GM13977 (cell line): Measurements from ENCODE around the gene TRIO.
A peak's percentile ranks its signal among the peaks of the same experiment; 100 is the strongest.

Experiments
- DNase-seq: peaks from one replicate; pipeline ENCODE4 v3.0.0; 2012; ENCODE audit warnings: low spot score
- in situ Hi-C: fragments of 300-500 bp; cut with MboI; formaldehyde crosslinking; loops from one replicate; pipeline ENCODE4 v1.12.0; 2022; ENCODE audit warnings: low sequenced_read_pairs, low pct_unique_long_range_greater_than_20kb, mixed read lengths, inconsistent platforms; ENCODE audit not compliant: unreplicated experiment
- TF ChIP-seq, protein P1 (sequence below): IDR thresholded peaks from 2 replicates; pipeline ENCODE4 v1.5.1; 2012; ENCODE audit warnings: mild to moderate bottlenecking, control low read depth; ENCODE audit not compliant: insufficient read depth; ENCODE audit errors: extremely low read depth, missing control alignments

The TRIO gene

DNA sequence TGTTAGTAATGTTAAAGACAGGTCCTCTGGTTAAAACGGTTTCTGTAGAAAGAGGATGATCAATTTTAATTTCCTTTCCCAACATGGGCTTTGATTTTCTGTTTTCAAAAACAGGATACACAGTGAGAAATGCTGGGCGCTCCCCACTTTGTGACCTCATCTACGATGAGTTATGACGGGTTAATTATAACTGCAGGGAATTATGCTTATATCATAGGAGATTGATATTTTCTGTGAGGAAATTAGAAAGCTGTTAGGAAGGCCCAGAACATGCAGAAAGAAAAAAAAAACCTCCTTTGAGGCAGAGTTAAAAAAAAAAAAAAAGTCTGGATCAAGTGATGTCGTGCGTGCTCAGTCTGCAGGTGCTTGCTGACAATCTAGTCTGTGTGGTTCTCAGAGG is 261.6 kb downstream of the TRIO start:
- DNase-seq = no peak
- TF ChIP-seq, protein P1, sequence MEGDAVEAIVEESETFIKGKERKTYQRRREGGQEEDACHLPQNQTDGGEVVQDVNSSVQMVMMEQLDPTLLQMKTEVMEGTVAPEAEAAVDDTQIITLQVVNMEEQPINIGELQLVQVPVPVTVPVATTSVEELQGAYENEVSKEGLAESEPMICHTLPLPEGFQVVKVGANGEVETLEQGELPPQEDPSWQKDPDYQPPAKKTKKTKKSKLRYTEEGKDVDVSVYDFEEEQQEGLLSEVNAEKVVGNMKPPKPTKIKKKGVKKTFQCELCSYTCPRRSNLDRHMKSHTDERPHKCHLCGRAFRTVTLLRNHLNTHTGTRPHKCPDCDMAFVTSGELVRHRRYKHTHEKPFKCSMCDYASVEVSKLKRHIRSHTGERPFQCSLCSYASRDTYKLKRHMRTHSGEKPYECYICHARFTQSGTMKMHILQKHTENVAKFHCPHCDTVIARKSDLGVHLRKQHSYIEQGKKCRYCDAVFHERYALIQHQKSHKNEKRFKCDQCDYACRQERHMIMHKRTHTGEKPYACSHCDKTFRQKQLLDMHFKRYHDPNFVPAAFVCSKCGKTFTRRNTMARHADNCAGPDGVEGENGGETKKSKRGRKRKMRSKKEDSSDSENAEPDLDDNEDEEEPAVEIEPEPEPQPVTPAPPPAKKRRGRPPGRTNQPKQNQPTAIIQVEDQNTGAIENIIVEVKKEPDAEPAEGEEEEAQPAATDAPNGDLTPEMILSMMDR = no peak
- in situ Hi-C loops = no loop called here

DNA sequence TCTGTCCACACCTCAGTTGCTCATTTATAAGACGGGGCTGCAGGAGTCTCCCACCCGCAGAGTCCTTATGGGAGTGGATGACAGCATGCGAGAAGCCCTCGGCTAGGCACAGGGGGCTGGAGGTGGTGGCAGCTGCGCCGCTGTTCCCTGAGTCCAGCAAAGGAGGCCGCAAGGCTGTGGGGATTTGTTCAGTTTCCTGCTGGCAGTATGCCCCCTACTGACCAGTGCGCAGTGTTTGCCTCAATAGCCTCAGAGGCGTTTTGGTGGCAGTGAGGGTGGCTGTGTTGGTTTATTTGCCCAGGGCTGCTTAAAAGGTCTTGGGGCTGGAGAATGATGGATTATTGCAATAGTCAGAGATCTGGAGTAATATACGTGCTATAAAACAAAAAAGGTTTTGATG is 262.1 kb downstream of the TRIO start:
- DNase-seq = no peak
- TF ChIP-seq, protein P1 = peak; percentile 10
- in situ Hi-C loops = no loop called here

DNA sequence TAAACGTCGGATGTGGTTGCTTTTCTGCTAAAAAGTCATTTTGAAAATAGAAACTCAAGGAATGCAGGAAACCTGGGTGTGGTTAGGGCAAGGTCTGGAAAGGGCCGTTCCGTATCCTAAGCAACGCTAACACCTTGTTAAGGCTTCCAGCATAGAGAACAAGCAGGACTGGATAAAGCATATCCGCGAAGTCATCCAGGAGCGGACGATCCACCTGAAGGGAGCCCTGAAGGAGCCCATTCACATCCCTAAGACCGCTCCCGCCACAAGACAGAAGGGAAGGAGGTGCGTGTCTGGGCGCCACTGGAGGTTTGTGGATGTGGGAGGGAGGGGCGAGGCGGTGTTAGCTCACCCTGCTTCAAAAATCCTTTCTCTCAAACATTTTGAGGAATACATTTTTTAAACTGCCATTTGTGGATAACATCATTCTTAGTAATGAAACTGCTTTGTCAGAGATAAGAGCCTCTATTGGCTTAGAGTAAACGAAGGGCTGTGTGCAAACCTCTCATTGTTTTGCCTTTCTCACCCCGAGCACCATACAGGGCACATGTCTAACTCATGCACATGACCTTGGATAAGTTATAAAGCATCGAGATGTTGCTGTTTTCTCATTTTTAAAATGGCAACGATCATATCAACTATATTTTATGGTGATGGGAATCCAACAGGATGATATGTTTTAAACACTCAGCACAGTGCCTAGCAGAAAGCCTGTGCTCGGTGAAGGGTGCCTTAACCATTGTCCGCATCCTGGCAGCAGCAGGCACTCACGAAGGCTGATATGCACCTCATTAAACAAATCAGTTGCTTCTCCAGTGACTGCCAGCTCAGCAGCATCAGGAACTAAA is 262.8 kb downstream of the TRIO start:
- TF ChIP-seq, protein P1 = no peak
- DNase-seq = no peak
- in situ Hi-C loops = no loop called here

GRCh38 chr5:14406554-14406849 is 263.4 kb downstream of the TRIO start:
- no peak for DNase-seq
- in situ Hi-C loops = no loop called here
- TF ChIP-seq, protein P1 = no peak

GRCh38 chr5:14407051-14407450 is 263.9 kb downstream of the TRIO start:
- DNase-seq = no peak
- in situ Hi-C loops = no loop called here
- TF ChIP-seq, protein P1 = no peak

DNA sequence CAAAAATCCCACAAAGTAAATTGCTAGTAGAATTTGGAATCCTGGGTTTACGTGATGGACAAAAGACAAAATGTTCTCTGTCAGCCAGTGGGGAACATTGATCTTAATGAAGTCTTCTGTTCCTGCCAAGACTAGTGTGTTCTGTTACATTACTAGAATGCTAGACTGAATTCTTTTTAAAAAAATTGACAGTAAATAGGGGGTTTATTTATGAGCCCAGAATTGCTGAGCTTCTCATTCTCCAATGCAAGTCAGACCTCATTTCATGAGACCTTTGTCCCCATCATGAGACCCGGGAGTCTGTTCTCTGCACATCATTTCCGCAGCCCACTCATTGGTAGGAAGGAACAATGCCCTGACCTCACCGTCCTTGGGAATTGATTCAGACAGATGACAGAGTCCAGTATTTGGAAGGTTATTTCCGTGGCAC is 264.6 kb downstream of the TRIO start:
- TF ChIP-seq, protein P1 = no peak
- no peak for DNase-seq
- in situ Hi-C loops = no loop called here
